Adrenal gland (tissue), 12 donors: ENCODE measurements around the gene KCNMB2. TPM values are rescaled to one million over a fixed set of nuclear protein-coding genes. Genes with fewer than 3 reads are reported as not detected.

Experiments
- DNase-seq, 7 donors: peaks; one replicate each; pipeline ENCODE4 v3.0.0-alpha.2; 2019 to 2020
- H3K27ac ChIP-seq, 5 donors: fragments of 200-600 bp; sonication (generic) in 4 of 5; 1 replicate in 3 of 5; 2 replicates in 2 of 5; pipeline versions ENCODE4 v1.5.1 to v1.8.0; 2016 to 2020; ENCODE audit warnings: mild to moderate bottlenecking in 1 of 5
- H3K27me3 ChIP-seq: fragments of 200-600 bp; 2 replicates; pipeline ENCODE4 v1.8.0; 2021
- H3K36me3 ChIP-seq, 2 donors: fragments of 200-600 bp; replicated peaks in 1 of 2; 1 replicate in 1 of 2; 2 replicates in 1 of 2; pipeline versions ENCODE4 v1.5.1 to v1.8.0; 2018 to 2022
- H3K4me1 ChIP-seq, 2 donors: fragments of 200-600 bp; replicated peaks in 1 of 2; 1 replicate in 1 of 2; 2 replicates in 1 of 2; pipeline versions ENCODE4 v1.5.1 to v1.8.0; 2018 to 2021
- H3K4me3 ChIP-seq, 4 donors: fragments of 200-600 bp; sonication (generic) in 3 of 4; one replicate each; pipeline ENCODE4 v1.5.1; 2016 to 2018
- H3K9me3 ChIP-seq, 3 donors: fragments of 200-600 bp; sonication (generic) in 1 of 3; replicated peaks in 1 of 3; 1 replicate in 2 of 3; 2 replicates in 1 of 3; pipeline versions ENCODE4 v1.5.1 to v1.8.0; 2016 to 2021
- POLR2A ChIP-seq, 2 donors: fragments of 450-650 bp; IDR thresholded peaks; one replicate each; pipeline ENCODE4 v1.6.1; 2017; ENCODE audit warnings: antibody characterized with exemption in 2 of 2, mild to moderate bottlenecking in 2 of 2, moderate library complexity in 1 of 2
- WGBS, 4 donors: extraction: QIAGEN DNeasy Blood & Tissue Kit in 2 of 4; methylation state at CpG; one replicate each; pipeline versions ENCODE4 v1.1.5 to v1.1.7; 2013 to 2017; 5-methylcytosine and 5-hydroxymethylcytosine counted together
- intact Hi-C, 2 donors: fragments of 100-400 bp; cut with DNase I; formaldehyde crosslinking; loops; one replicate each; pipeline versions ENCODE4 v1.14.1 to v1.15.0; 2022 to 2023
- polyA plus RNA-seq, 3 donors: library from polyadenylated mRNA; stranded (reverse); fragments of 200-250 nt in 2 of 3; fragments of 350-450 nt in 1 of 3; fragmentation: Illumina TruSeq in 1 of 3; extraction: RNeasy Lipid Tissue Mini Kit (QIAGEN cat#74804) in 1 of 3; gene quantifications; one replicate each; pipeline ENCODE4 v1.2.3, GENCODE V29; 2013 to 2014
- total RNA-seq, 9 donors: library from RNA; depleted of rRNA in 4 of 9; stranded (reverse); fragments of >200 nt in 4 of 9; fragments of 120-200 nt in 1 of 9; fragmentation: NEBNext Ultra II Directional in 1 of 9; extraction: Animal tissue kit (Norgen Biotek cat#: 25700) in 1 of 9; gene quantifications; one replicate each; pipeline versions ENCODE4 v1.1.0 to v1.2.4, GENCODE V29; 2013 to 2023
- TF ChIP-seq, protein P1 (sequence below), 6 experiments: fragments of 450-650 bp in 4 of 6; fragments of 200-600 bp in 2 of 6; sonication (generic) in 1 of 6; IDR thresholded peaks; 1 replicate in 5 of 6; 2 replicates in 1 of 6; pipeline versions ENCODE4 v1.5.1 to v1.8.0; 2016 to 2021; ENCODE audit warnings: antibody characterized with exemption in 6 of 6, mild to moderate bottlenecking in 2 of 6, moderate library complexity in 1 of 6
- donor health status: healthy with polysubstance abuse.
- donor health status: Bipolar disorder and iron deficiency.
- donor health status: DM: yes; HTN: yes; CAD: no.
- donor health status: DM: no; HTN: no; CAD: no.
- donor health status: DM: no; HTN: no; CAD: no.
- donor health status: DM: yes; HTN: yes; CAD: no.

The KCNMB2 gene
- total and polyA plus RNA-seq, 12 donors: 0.58 to 8.6 (median 2.9) TPM; not detected in 3

DNA sequence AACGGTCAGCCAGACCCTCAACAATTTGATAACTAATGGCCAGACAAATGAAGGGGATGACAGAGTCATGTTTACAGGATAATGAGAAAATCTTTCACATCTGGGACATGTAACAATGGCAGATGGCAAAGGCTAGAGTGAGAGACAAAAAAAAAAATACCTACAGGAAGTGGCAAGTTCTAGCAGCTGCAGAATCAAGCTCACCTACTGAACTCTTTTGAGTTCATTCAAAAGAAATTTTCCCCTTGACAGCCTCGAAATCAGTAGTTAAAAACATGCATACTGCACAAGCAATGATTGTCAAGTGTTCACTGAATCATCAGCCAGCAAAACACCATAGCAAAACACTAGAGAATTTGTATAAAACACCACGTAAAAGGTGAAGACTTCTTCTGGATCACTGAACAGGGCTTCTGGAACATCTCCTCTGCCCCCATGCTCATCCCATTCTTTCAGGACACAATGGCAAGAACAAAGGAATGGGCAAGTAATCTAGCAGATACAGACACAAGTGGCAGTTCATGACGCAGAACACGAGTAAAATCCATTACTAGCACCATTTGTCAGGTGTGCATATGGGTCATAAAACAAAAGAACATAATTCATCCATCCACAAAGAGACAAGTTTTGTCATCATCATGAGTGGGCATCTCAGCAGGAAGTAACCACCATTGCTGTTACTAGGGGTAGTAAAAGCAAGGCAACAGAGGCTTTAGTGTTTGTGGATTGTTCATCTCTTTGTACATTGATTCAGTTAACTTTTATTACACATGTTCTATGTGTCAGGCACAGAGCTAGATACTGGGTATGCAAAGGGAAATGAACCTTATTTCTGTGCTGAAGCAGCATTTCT is 13.8 kb upstream of the KCNMB2 start:
- no peaks in the 10 kb centered on the region for H3K4me1 ChIP-seq
- no peaks in the 10 kb centered on the region for H3K27me3 ChIP-seq
- 72 to 80% (median 80%) methylated on average over 5 of the region's 5 CpGs for WGBS, 4 donors

GRCh38 chr3:178525251-178525650 is 11.0 kb upstream of the KCNMB2 start:
- DNase-seq: no peak
- Histone ChIP-seq H3K4me1 (no peaks in the 10 kb centered on the region), H3K27me3 (no peaks in the 10 kb centered on the region), H3K27ac (no peak overlapping the region), H3K9me3 (no peaks in the 10 kb centered on the region), H3K36me3 (no peaks in the 10 kb centered on the region), H3K4me3 (no peak overlapping the region)
- WGBS, 4 donors: 50 to 61% (median 55%) methylated on average over 3 of the region's 3 CpGs
- intact Hi-C loops: no loop called here
- TF ChIP-seq, protein P1, sequence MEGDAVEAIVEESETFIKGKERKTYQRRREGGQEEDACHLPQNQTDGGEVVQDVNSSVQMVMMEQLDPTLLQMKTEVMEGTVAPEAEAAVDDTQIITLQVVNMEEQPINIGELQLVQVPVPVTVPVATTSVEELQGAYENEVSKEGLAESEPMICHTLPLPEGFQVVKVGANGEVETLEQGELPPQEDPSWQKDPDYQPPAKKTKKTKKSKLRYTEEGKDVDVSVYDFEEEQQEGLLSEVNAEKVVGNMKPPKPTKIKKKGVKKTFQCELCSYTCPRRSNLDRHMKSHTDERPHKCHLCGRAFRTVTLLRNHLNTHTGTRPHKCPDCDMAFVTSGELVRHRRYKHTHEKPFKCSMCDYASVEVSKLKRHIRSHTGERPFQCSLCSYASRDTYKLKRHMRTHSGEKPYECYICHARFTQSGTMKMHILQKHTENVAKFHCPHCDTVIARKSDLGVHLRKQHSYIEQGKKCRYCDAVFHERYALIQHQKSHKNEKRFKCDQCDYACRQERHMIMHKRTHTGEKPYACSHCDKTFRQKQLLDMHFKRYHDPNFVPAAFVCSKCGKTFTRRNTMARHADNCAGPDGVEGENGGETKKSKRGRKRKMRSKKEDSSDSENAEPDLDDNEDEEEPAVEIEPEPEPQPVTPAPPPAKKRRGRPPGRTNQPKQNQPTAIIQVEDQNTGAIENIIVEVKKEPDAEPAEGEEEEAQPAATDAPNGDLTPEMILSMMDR (IDR thresholded peaks at IDR 0.05): no peak

More for the DNA sequence above, 13.8 kb upstream of the KCNMB2 start:
- intact Hi-C loops: no loop called here
- H3K4me3 ChIP-seq: no peak overlapping the region
- no peak for DNase-seq
- no peaks in the 10 kb centered on the region for H3K36me3 ChIP-seq
- no peaks in the 10 kb centered on the region for H3K9me3 ChIP-seq
- no peak for TF ChIP-seq POLR2A (IDR thresholded peaks at IDR 0.05)
- no peak overlapping the region for H3K27ac ChIP-seq

DNA sequence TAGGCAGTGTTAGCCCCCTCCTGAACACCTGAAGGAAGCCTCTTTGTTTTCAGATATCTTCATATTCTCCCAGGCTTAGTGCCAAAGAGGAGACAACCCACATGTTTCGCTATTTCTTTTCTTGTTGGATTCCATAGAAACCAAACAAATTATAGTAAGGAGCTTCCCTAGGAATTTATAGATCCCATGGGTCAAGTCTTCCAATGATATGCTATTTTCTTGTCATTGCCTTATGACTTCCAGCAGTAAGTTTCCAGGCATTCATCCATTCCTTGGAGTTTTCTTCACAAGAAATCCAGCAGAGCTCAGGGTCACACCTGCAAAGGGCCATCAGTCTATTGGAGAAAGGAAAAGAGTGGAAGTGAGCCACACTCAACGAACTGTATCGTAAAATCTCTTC is 9.9 kb upstream of the KCNMB2 start:
- intact Hi-C loops: no loop called here

DNA sequence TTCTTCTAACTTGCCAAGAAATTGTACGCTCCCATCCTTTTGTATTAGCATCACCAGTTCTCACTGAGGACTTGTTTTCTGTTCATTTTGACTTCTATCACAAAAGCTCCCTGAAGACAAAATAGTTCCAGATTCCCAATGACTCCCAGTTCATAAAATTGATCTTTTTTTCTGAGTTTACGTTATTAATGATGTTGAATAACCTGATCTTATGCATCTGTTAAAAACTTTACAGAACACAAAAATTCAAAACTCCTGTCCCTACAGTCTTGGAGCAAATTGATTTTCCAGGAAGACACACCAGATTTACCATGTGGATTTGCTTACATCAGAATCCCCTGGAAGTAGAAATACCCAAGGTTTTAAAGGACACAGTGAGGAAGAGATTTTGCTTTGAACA is 8.3 kb upstream of the KCNMB2 start:
- H3K4me3 ChIP-seq: no peak overlapping the region
- DNase-seq: no peak
- no peak overlapping the region for H3K27ac ChIP-seq
- no peaks in the 10 kb centered on the region for H3K9me3 ChIP-seq
- no peaks in the 10 kb centered on the region for H3K27me3 ChIP-seq
- WGBS, 4 donors: 82 to 96% (median 85%) methylated on average over 2 of the region's 2 CpGs
- intact Hi-C loops: no loop called here
- TF ChIP-seq, protein P1 (IDR thresholded peaks at IDR 0.05): no peak
- TF ChIP-seq POLR2A (IDR thresholded peaks at IDR 0.05): no peak
- no peaks in the 10 kb centered on the region for H3K4me1 ChIP-seq
- no peaks in the 10 kb centered on the region for H3K36me3 ChIP-seq

More for the DNA sequence above, 9.9 kb upstream of the KCNMB2 start:
- 67 to 90% (median 78%) methylated on average over 3 of the region's 3 CpGs for WGBS, 4 donors
- Histone ChIP-seq H3K4me3 (no peak overlapping the region), H3K9me3 (no peaks in the 10 kb centered on the region), H3K36me3 (no peaks in the 10 kb centered on the region), H3K27ac (no peak overlapping the region), H3K27me3 (no peaks in the 10 kb centered on the region), H3K4me1 (no peaks in the 10 kb centered on the region)
- no peak for DNase-seq
- no peak for TF ChIP-seq POLR2A (IDR thresholded peaks at IDR 0.05)
- TF ChIP-seq, protein P1 (IDR thresholded peaks at IDR 0.05): no peak
